ENCODE measurements around the gene TFEC.

- TF ChIP-seq CTCF (IDR thresholded peaks at IDR 0.05 in 2 of 3, conservative IDR thresholded peaks at IDR 0.05 in 1 of 3; ENCODE audit: borderline replicate concordance in 1 of 3, insufficient read depth in 1 of 3, low read depth in 2 of 3, low read length in 2 of 3) (no peak), EZH2 (IDR thresholded peaks at IDR 0.05) (no peak), POLR2A (IDR thresholded peaks at IDR 0.05; ENCODE audit: borderline replicate concordance, extremely low read depth, insufficient read depth, insufficient read length) (no peak), ZNF274 (IDR thresholded peaks at IDR 0.05; ENCODE audit: low read depth, low read length) (no peak), ATF3 (IDR thresholded peaks at IDR 0.05) (no peak), ELF1 (IDR thresholded peaks at IDR 0.05; ENCODE audit: borderline replicate concordance, low read depth) (no peak), SIN3A (IDR thresholded peaks at IDR 0.05; ENCODE audit: low read depth) (no peak)
These were observed 57.2 kb downstream of the TFEC start for GRCh38 chr7:115973406-115973805.

Data from HCT116 (cell line).